H1 (cell line): ENCODE measurements around the gene EFCAB10. TPM values are rescaled to one million over a fixed set of nuclear protein-coding genes. Genes with fewer than 3 reads are reported as not detected.

Experiments used
- ATF3 ChIP-seq: IDR thresholded peaks from 2 replicates; pipeline ENCODE4 v1.6.1; 2011; ENCODE audit warnings: low read depth, mild to moderate bottlenecking, low read length; ENCODE audit not compliant: insufficient read depth
- CBX8 ChIP-seq: fragments of 300-800, 300-1000 bp; sonication (generic); IDR thresholded peaks from 2 replicates; pipeline ENCODE4 v1.7.1; 2016; ENCODE audit warnings: low read depth, low read length, borderline replicate concordance
- CHD7 ChIP-seq: fragments of 300-600 bp; sonication (generic); IDR thresholded peaks from 2 replicates; pipeline ENCODE4 v1.7.1; 2012; ENCODE audit warnings: low read length, moderate library complexity, mild to moderate bottlenecking, inconsistent platforms; ENCODE audit not compliant: insufficient replicate concordance
- EP300 ChIP-seq, 2 experiments: IDR thresholded peaks; 1 replicate in 1 of 2; 2 replicates in 1 of 2; pipeline ENCODE4 v1.6.1; 2011 to 2012; ENCODE audit warnings: low read depth in 2 of 2, low read length in 2 of 2, mild to moderate bottlenecking in 2 of 2, borderline replicate concordance in 1 of 2, inconsistent platforms in 1 of 2, moderate library complexity in 1 of 2
- MAX ChIP-seq: IDR thresholded peaks from 2 replicates; pipeline ENCODE4 v1.6.1; 2012; ENCODE audit warnings: inconsistent platforms
- RBBP5 ChIP-seq: IDR thresholded peaks from 2 replicates; pipeline ENCODE4 v1.7.1; 2012; ENCODE audit warnings: low read depth, mild to moderate bottlenecking, inconsistent platforms, low read length, moderate library complexity, borderline replicate concordance
- SP2 ChIP-seq: IDR thresholded peaks from 2 replicates; pipeline ENCODE4 v1.6.1; 2012; ENCODE audit warnings: mild to moderate bottlenecking, low read length, inconsistent platforms
- TBP ChIP-seq: IDR thresholded peaks from 2 replicates; pipeline ENCODE4 v1.6.1; 2011; ENCODE audit warnings: low read depth, low read length, improper control_type of control experiment
- polyA plus RNA-seq, 7 experiments: library from polyadenylated mRNA; depleted of rRNA in 3 of 7; stranded (reverse) in 5 of 7; unstranded in 2 of 7; fragments of >200 nt in 5 of 7; fragments of 200-250 nt in 2 of 7; gene quantifications; 1 replicate in 5 of 7; 2 replicates in 1 of 7; 4 replicates in 1 of 7; pipeline versions ENCODE4 v1.2.1 to v1.2.3, GENCODE V29; 2011 to 2013; ENCODE audit warnings: missing spikeins in 2 of 7, mixed read lengths in 2 of 7
- total RNA-seq: library from RNA; stranded (reverse); fragmentation: NEBNext Ultra II Directional; extraction: Animal tissue kit (Norgen Biotek cat#: 25700); gene quantifications from 2 replicates; pipeline ENCODE4 v1.2.1, GENCODE V29; 2021

EFCAB10 gene
- total and polyA plus RNA-seq, 2 of the 8 experiments (the other 6 are each of a cell fraction or from before 2014, with no cell fraction given), result 0.80 to 3.1 TPM

- TF ChIP-seq TBP, result peak; percentile 94
- TF ChIP-seq SP2, result peak; percentile 93
- TF ChIP-seq EP300 (IDR thresholded peaks at IDR 0.05; ENCODE audit: borderline replicate concordance in 1 of 2, low read depth in 2 of 2, low read length in 2 of 2), result no peak
- no peak for TF ChIP-seq ATF3
- TF ChIP-seq CBX8, result no peak
- peak; percentile 81 for TF ChIP-seq RBBP5
- peak; percentile 54 for TF ChIP-seq MAX
- no peak for TF ChIP-seq CHD7
These were observed 49.3 kb downstream of the EFCAB10 start, which contains the start of gene RINT1 (continued) for GRCh38 chr7:105531792-105532671.
